ENCODE data around the gene DGUOK.

- no peak for TF ChIP-seq CTCF (IDR thresholded peaks at IDR 0.05 in 4 of 5, conservative IDR thresholded peaks at IDR 0.05 in 1 of 5)
- TF ChIP-seq POLR2A (IDR thresholded peaks at IDR 0.05): no peak
These were observed 17.7 kb upstream of the DGUOK start for GRCh38 chr2:73908689-73909652.
